Activated naive CD4-positive, alpha-beta T cell treated with anti-CD3 and anti-CD28 coated beads, Interleukin-2, amount 50 U/mL, for 24 hours (primary cell): ENCODE data around the gene GLIPR2.

Source experiments
- H3K27ac Mint-ChIP-seq: one replicate; pipeline ENCODE4 v1.8.0; 2021; ENCODE audit warnings: mild to moderate bottlenecking, mixed read lengths
- H3K27me3 Mint-ChIP-seq: one replicate; pipeline ENCODE4 v1.8.0; 2021; ENCODE audit warnings: mixed read lengths
- H3K36me3 Mint-ChIP-seq: one replicate; pipeline ENCODE4 v1.8.0; 2021; ENCODE audit warnings: mixed read lengths
- H3K4me1 Mint-ChIP-seq: one replicate; pipeline ENCODE4 v1.8.0; 2021; ENCODE audit warnings: mixed read lengths
- H3K4me3 Mint-ChIP-seq: one replicate; pipeline ENCODE4 v1.8.0; 2021; ENCODE audit warnings: mild to moderate bottlenecking, mixed read lengths
- H3K9me3 Mint-ChIP-seq: one replicate; pipeline ENCODE4 v1.8.0; 2021; ENCODE audit warnings: mixed read lengths

Gene GLIPR2

GRCh38 chr9:36135741-36136271, 727 bp upstream of the GLIPR2 start:
- Mint-ChIP-seq H3K36me3 (no peaks in the 10 kb centered on the region), H3K27me3 (no peaks in the 10 kb centered on the region), H3K4me1 (peaks cover 43% of the 10 kb centered on the region), H3K27ac (no peak overlapping the region), H3K9me3 (no peaks in the 10 kb centered on the region), H3K4me3 (peak overlapping the region; percentile 73)

DNA sequence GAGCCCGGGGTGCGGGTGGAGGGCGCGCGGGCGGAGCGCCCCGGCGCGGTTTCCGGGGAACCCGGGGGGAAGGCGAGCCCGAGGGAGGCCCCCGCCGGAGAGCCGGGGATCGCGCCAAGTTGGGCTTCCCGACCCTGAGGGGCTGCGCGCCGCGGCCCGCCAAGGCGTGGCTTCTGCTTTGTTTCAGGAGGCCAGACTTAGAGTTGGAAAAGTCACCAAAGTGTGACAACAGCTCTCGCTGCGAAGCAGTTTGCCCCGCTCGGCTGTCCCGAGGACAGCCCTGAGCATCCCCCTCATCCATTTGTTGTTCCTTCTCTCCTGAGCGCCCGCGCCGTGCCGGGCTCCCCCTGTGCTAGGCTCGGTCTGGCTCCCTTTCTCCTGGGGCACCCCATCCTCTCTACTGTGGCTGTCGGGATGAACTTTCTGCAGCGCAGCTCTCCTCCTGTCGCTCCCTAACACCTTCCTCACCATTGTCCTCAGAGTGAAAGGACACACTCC, 410 bp downstream of the GLIPR2 start:
- H3K9me3 Mint-ChIP-seq = no peaks in the 10 kb centered on the region
- H3K27ac Mint-ChIP-seq = peak overlapping the region; percentile 85
- peaks cover 54% of the 10 kb centered on the region for H3K4me1 Mint-ChIP-seq
- no peaks in the 10 kb centered on the region for H3K27me3 Mint-ChIP-seq
- H3K4me3 Mint-ChIP-seq = peak overlapping the region; percentile 89
- no peaks in the 10 kb centered on the region for H3K36me3 Mint-ChIP-seq

DNA sequence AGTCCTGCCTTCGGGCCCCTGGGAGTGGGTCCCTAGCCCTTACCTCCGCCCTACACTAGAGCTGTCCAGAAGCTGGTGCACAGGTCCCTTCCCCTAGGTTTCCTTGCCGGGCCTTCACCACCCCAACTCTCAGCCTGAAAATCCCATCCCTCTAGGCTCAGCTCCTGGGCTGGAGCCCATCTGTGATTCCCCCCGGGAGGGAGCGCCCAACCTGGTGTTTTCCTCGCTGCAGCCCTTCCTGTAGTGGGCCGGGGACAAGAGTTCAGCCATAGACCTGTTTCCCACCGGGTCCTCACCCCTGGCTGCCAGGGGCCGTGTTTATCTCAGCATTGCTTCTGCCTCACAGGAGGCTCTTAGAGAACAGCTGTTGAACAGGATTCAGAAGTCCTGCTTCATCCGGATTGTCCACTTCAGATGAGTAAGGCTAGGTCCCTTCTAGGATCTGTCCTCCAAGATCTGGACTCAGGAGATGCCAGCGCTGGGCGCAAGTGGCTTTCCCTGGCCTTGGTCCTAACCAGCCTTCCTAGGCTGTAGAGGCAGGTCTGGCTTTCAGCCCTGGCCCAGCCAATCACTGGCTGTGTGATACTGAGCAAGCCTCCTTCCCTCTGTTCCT, 965 bp downstream of the GLIPR2 start:
- H3K27me3 Mint-ChIP-seq = no peaks in the 10 kb centered on the region
- peaks cover 60% of the 10 kb centered on the region for H3K4me1 Mint-ChIP-seq
- no peaks in the 10 kb centered on the region for H3K9me3 Mint-ChIP-seq
- peak overlapping the region; percentile 85 for H3K27ac Mint-ChIP-seq
- H3K36me3 Mint-ChIP-seq = no peaks in the 10 kb centered on the region
- peak overlapping the region; percentile 89 for H3K4me3 Mint-ChIP-seq

GRCh38 chr9:36138496-36138895, 2.0 kb downstream of the GLIPR2 start:
- peak overlapping the region; percentile 11 for H3K4me3 Mint-ChIP-seq
- H3K4me1 Mint-ChIP-seq = peaks cover 70% of the 10 kb centered on the region
- H3K27ac Mint-ChIP-seq = no peak overlapping the region
- no peaks in the 10 kb centered on the region for H3K9me3 Mint-ChIP-seq
- no peaks in the 10 kb centered on the region for H3K27me3 Mint-ChIP-seq
- H3K36me3 Mint-ChIP-seq = no peaks in the 10 kb centered on the region

- Mint-ChIP-seq H3K27ac (no peak overlapping the region), H3K27me3 (no peaks in the 10 kb centered on the region), H3K36me3 (no peaks in the 10 kb centered on the region), H3K9me3 (no peaks in the 10 kb centered on the region), H3K4me3 (no peak overlapping the region), H3K4me1 (peaks cover 74% of the 10 kb centered on the region)
Observed at GRCh38 chr9:36138901-36139300, 2.4 kb downstream of the GLIPR2 start.

- peaks cover 88% of the 10 kb centered on the region for H3K4me1 Mint-ChIP-seq
- no peaks in the 10 kb centered on the region for H3K27me3 Mint-ChIP-seq
- peak overlapping the region; percentile 64 for H3K4me3 Mint-ChIP-seq
- H3K36me3 Mint-ChIP-seq = peaks cover 1% of the 10 kb centered on the region
- H3K27ac Mint-ChIP-seq = no peak overlapping the region
- no peaks in the 10 kb centered on the region for H3K9me3 Mint-ChIP-seq
Observed at GRCh38 chr9:36140086-36141084, 3.9 kb downstream of the GLIPR2 start.

DNA sequence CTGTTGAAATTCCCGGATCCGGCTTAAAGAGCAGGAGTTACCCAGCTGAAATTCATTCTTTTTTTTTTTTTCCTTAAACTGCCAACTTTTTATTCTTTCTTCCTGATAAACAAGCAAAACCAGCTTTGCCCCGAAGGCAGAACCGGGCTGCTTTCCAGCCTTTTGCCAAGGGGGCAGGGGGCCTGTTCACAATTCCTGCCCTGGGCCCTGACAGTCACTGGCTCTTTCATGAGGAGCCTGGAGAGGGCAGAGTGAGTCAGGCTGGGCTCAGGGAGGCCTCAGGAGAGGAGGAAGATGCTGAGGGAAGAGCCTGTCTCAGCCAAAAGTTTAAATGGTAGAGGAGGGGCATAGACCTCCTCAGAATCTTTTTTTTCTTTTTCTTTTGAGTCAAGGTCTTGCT, 4.8 kb downstream of the GLIPR2 start:
- Mint-ChIP-seq H3K4me3 (no peak overlapping the region), H3K36me3 (peaks cover 8% of the 10 kb centered on the region), H3K27ac (no peak overlapping the region), H3K4me1 (peaks cover 91% of the 10 kb centered on the region), H3K27me3 (no peaks in the 10 kb centered on the region), H3K9me3 (peaks cover 3% of the 10 kb centered on the region)

DNA sequence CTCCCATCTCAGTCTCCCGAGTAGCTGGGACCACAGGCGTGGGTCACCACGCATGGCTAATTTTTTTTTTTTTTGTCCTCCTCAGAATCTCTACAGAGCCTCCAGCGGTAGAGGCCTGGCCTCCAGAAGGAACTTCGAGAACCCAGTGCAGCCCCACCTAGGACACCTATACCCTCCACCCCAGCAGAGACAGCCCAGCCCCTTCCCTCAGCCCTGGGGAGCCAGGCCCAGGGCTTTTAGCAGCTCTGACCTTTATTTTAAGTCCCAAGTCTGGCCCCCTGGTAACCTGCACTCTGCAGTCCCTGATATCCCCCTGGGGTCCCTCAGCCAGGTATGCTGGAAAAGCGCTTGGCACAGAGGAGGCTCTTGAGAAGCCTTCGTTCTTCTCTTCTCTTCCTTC, 5.2 kb downstream of the GLIPR2 start:
- Mint-ChIP-seq H3K27me3 (no peaks in the 10 kb centered on the region), H3K27ac (peak overlapping the region; percentile 57), H3K4me3 (no peak overlapping the region), H3K4me1 (peaks cover 93% of the 10 kb centered on the region), H3K36me3 (peaks cover 9% of the 10 kb centered on the region), H3K9me3 (peaks cover 5% of the 10 kb centered on the region)

- Mint-ChIP-seq H3K27ac (peak overlapping the region; percentile 74), H3K4me3 (peak overlapping the region; percentile 80), H3K27me3 (no peaks in the 10 kb centered on the region), H3K4me1 (peaks cover 95% of the 10 kb centered on the region), H3K9me3 (peaks cover 5% of the 10 kb centered on the region), H3K36me3 (peaks cover 13% of the 10 kb centered on the region)
Observed at GRCh38 chr9:36142510-36143244, 6.1 kb downstream of the GLIPR2 start.

DNA sequence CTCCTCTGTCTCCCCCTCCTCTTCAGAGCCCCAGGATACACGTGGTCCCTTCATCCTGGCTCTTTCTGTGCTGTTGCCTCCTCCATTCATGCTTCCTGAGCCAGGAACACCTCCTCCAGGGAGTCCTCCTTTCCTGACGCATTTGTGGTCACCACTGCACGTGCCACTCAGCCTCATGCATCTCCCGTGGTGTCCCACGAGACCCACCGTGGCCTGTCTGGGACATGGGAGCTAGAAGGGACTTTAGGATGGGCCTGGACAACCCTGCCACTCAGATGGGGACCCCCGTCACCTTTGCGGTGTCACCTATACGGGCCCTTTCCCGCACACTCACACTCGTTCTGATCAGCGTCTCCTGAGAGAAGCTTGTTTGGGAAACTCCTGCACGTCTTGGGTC, 6.7 kb downstream of the GLIPR2 start:
- H3K27me3 Mint-ChIP-seq = no peaks in the 10 kb centered on the region
- peak overlapping the region; percentile 68 for H3K27ac Mint-ChIP-seq
- peaks cover 13% of the 10 kb centered on the region for H3K36me3 Mint-ChIP-seq
- H3K9me3 Mint-ChIP-seq = peaks cover 5% of the 10 kb centered on the region
- H3K4me3 Mint-ChIP-seq = peak overlapping the region; percentile 80
- peaks cover 97% of the 10 kb centered on the region for H3K4me1 Mint-ChIP-seq

GRCh38 chr9:36144309-36145232, 8.0 kb downstream of the GLIPR2 start:
- peak overlapping the region; percentile 80 for H3K4me3 Mint-ChIP-seq
- peaks cover 5% of the 10 kb centered on the region for H3K9me3 Mint-ChIP-seq
- H3K36me3 Mint-ChIP-seq = peaks cover 13% of the 10 kb centered on the region
- H3K4me1 Mint-ChIP-seq = peaks cover 93% of the 10 kb centered on the region
- H3K27me3 Mint-ChIP-seq = no peaks in the 10 kb centered on the region
- H3K27ac Mint-ChIP-seq = peak overlapping the region; percentile 82

DNA sequence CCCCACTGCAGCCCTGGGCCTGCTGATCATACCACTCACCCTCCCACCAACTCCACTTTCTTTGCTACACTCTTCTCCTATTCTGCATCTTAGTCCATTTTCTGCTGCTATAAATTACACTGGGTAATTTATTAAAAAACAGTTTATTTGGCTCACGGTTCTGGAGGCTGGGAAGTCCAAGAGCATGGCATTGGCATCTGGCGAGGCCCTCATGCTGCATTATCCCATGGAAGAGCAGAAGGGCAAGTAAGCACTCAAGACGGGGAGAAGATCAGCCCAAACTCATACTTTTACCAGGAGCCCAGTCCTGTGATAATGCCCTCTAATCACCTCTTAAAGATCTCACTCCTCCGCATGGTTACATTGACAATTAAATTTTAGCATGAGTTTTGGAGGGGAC, 9.4 kb downstream of the GLIPR2 start:
- peaks cover 13% of the 10 kb centered on the region for H3K36me3 Mint-ChIP-seq
- H3K9me3 Mint-ChIP-seq = peaks cover 5% of the 10 kb centered on the region
- H3K27ac Mint-ChIP-seq = peak overlapping the region; percentile 27
- peaks cover 90% of the 10 kb centered on the region for H3K4me1 Mint-ChIP-seq
- H3K4me3 Mint-ChIP-seq = no peak overlapping the region
- H3K27me3 Mint-ChIP-seq = no peaks in the 10 kb centered on the region

DNA sequence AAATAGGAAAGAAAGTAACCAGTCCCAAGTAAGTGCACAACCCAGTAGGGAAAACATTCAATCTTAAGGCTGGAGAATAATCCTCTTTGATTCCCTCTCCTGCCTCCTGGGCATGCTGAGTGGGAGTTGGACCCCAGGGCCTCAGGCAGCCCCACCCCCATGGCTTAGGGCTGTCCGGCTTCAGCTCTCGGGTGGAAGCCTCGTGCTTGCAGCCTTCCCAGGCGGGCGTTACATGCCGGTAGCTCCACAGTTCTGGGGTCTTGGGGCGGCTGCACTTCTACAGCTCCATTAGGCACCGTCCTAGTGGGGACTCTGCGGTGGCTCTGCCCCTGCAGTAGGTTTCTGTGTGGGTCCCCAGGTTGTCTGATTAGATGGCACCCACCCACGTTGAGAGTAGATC, 10.1 kb downstream of the GLIPR2 start:
- Mint-ChIP-seq H3K4me1 (peaks cover 90% of the 10 kb centered on the region), H3K27me3 (no peaks in the 10 kb centered on the region), H3K9me3 (peaks cover 5% of the 10 kb centered on the region), H3K36me3 (peaks cover 13% of the 10 kb centered on the region), H3K4me3 (no peak overlapping the region), H3K27ac (no peak overlapping the region)

- Mint-ChIP-seq H3K27me3 (no peaks in the 10 kb centered on the region), H3K9me3 (peaks cover 5% of the 10 kb centered on the region), H3K36me3 (peaks cover 15% of the 10 kb centered on the region), H3K27ac (peak overlapping the region; percentile 83), H3K4me1 (peaks cover 89% of the 10 kb centered on the region), H3K4me3 (peak overlapping the region; percentile 54)
Observed at GRCh38 chr9:36147441-36148175, 11.1 kb downstream of the GLIPR2 start.
